D721Med (cell line): Measurements from ENCODE around the gene CCDC91.

Experiments used
- DNase-seq: peaks from one replicate; pipeline ENCODE4 v3.0.0; 2011; ENCODE audit warnings: low spot score; ENCODE audit not compliant: insufficient read length
- FAIRE-seq: peaks from 2 replicates; lab custom pipeline; 2011; peaks lifted over from hg19 to GRCh38; lab: Jason Lieb, UNC
- CTCF ChIP-seq: IDR thresholded peaks from 2 replicates; pipeline ENCODE4 v1.5.1; 2012; ENCODE audit warnings: mild to moderate bottlenecking, control low read depth; ENCODE audit not compliant: insufficient read depth; ENCODE audit errors: missing control alignments

Gene CCDC91

GRCh38 chr12:28171356-28172060, 18.7 kb upstream of the CCDC91 start:
- DNase-seq: no peak
- no peak for TF ChIP-seq CTCF
- no peak for FAIRE-seq

GRCh38 chr12:28172434-28173030, 17.7 kb upstream of the CCDC91 start:
- TF ChIP-seq CTCF: peak; percentile 79
- DNase-seq (no peak), FAIRE-seq (peak; percentile 82)

- DNase-seq: no peak
- FAIRE-seq: no peak
- no peak for TF ChIP-seq CTCF
Observed at GRCh38 chr12:28173440-28173839, 16.8 kb upstream of the CCDC91 start.

- TF ChIP-seq CTCF: no peak
- FAIRE-seq (no peak), DNase-seq (no peak)
Observed at GRCh38 chr12:28175098-28175589, 15.1 kb upstream of the CCDC91 start.

GRCh38 chr12:28176295-28176694, 14.0 kb upstream of the CCDC91 start:
- TF ChIP-seq CTCF: no peak
- FAIRE-seq (no peak), DNase-seq (no peak)

GRCh38 chr12:28177461-28177860, 12.8 kb upstream of the CCDC91 start:
- FAIRE-seq (no peak), DNase-seq (no peak)
- no peak for TF ChIP-seq CTCF

GRCh38 chr12:28177905-28178304, 12.4 kb upstream of the CCDC91 start:
- TF ChIP-seq CTCF: no peak
- DNase-seq: no peak
- no peak for FAIRE-seq
